ENCODE results near the gene SERPINA12. TPM values are rescaled to one million over a fixed set of nuclear protein-coding genes. Genes with fewer than 3 reads are reported as not detected.

Gene SERPINA12
- total and polyA plus RNA-seq, 2 of the 13 experiments (the other 11 are each of a cell fraction or from before 2014, with no cell fraction given), result 0.08 TPM; not detected in 1

DNA sequence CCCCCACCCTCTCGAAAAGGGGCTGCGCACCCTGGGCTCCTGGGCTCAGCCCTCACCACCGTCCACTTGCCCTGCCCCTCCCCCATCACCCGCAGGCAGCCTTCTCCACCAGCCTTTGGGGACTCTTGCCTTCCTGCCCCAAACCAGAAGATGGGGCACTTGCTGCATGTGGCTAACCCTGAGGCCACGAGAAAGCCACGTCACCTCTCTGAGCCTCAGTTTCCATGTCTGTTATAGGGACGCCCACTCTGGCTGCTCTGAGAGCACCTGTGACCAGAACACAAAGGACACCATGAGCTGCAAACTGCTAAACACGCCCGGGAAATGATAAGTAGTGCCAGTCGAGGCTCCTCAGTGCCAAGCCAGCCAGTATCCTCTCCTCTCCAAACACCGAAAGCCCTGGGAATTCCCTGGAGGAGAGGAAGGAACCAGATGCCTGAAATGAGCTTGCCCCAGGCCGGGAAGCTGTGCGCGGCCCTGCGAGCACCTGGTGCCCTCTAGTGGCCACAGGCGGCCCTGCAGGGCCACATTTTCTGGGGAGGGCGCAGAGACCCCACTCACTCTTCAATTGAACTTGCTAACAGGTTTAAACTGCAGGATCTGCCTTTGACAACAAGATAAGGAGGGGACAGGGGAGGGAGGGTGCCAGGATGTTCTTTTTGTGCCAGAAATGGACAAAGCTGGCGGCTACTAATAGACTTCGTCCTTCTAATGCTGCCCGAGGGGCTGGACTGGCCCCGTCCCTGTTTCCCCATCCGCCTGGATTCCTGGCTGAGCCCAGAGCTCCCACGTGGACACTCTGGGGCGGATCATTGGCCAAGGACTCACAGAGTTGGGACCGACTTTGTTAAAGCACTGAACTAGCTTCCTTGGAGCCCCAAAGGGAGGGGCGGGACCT lies 23.1 kb downstream of the SERPINA12 start:
- intact Hi-C loops (cut with micrococcal nuclease; ENCODE audit: unreplicated experiment) (loop anchor here (1.0 kb wide), 3 partner anchors 34 to 54 kb away; partner anchors contain the start of gene SERPINA11), in situ Hi-C loops (cut with HindIII; ENCODE audit: extremely low pct_ligation_motif_present, low pct_unique_long_range_greater_than_20kb) (loop anchor here (5.0 kb wide), 1 partner anchor 49 kb away; no protein-coding TSS in a partner anchor)
- peak overlapping the region; percentile 54 for H3K4me2 ChIP-seq (ENCODE audit: low read depth, low read length)
- no peaks in the 10 kb centered on the region for H3K9me3 ChIP-seq (ENCODE audit: low read length)
- peaks cover 30% of the 10 kb centered on the region for H3K79me2 ChIP-seq (ENCODE audit: insufficient read depth, low read length)
- 59% methylated on average over 18 of the region's 26 CpGs for WGBS (ENCODE audit: low lambda C conversion rate)
- H3K36me3 ChIP-seq (replicated peaks in 1 of 2; ENCODE audit: control insufficient read depth in 1 of 2, insufficient read depth in 2 of 2, low read length in 2 of 2), result peaks cover 4 to 12% of the 10 kb centered on the region in 2 experiments; a peak in 4 of 5 replicates
- ChIA-PET POLR2A (interaction anchor here (0.7 to 2.7 kb wide), 11 partner anchors 35 to 110 kb away, joined by 3 to 36 read pairs (median 3); partner anchors contain the start of gene SERPINA11), CTCF (ENCODE audit: low intra/inter-chr PET ratio, low total read pairs) (interaction anchor here (0.6 to 3.5 kb wide), 6 partner anchors 16 to 198 kb away, joined by 3 to 82 read pairs (median 6); no protein-coding TSS in a partner anchor)
- no TSS peak for BruUV-seq (replicated peaks)
- no peaks in the 10 kb centered on the region for H3K27me3 ChIP-seq (ENCODE audit: control insufficient read depth in 1 of 2, insufficient read depth in 2 of 2, low read length in 2 of 2)
- peak; percentile 62 for ATAC-seq
- peaks cover 92% of the 10 kb centered on the region for H3K4me1 ChIP-seq (ENCODE audit: insufficient read depth, low read length)
- H3K4me3 ChIP-seq (replicated peaks in 1 of 3; ENCODE audit: insufficient read depth in 1 of 3, low read depth in 2 of 3, low read length in 3 of 3), result peak overlapping the region in 1 of 3 experiments; percentile 30; a peak in 1 of 6 replicates
- DNase-seq (ENCODE audit: low spot score), result peak; percentile 48
- FAIRE-seq, result peak; percentile 39
- no peaks in the 10 kb centered on the region for H4K20me1 ChIP-seq (ENCODE audit: insufficient read depth, low read length)
- H3K27ac ChIP-seq (ENCODE audit: extremely low read length, insufficient read depth, low read length), result peak overlapping the region; percentile 32
- H2AFZ ChIP-seq (ENCODE audit: low read length), result no peak overlapping the region
- H3K9ac ChIP-seq (ENCODE audit: insufficient read depth, low read depth, low read length), result no peak overlapping the region; the same call in 1 of the 2 replicates
- TF ChIP-seq FOXA1 (IDR thresholded peaks at IDR 0.05), result no peak
- no peak for TF ChIP-seq FOXA1 (CRISPR knock-in tag; IDR thresholded peaks at IDR 0.05)
- no peak for TF ChIP-seq ZMAT3 (CRISPR knock-in tag; conservative IDR thresholded peaks at IDR 0.05)
- peak; percentile 37; the same call in 1 of the 2 replicates for TF ChIP-seq SALL1 (CRISPR knock-in tag; IDR thresholded peaks at IDR 0.05)
- TF ChIP-seq, protein P1, sequence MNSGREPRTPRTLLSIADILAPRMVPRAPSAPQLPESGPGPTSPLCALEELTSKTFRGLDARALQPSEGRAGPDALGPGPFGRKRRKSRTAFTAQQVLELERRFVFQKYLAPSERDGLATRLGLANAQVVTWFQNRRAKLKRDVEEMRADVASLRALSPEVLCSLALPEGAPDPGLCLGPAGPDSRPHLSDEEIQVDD (CRISPR knock-in tag; IDR thresholded peaks at IDR 0.05; ENCODE audit: borderline replicate concordance), result no peak; the same call in 1 of the 2 replicates
- TF ChIP-seq XRCC5 (optimal IDR thresholded peaks at IDR 0.05; ENCODE audit: low read length), result peak; percentile 36
- TF ChIP-seq MYC (CRISPR knock-in tag; IDR thresholded peaks at IDR 0.05; ENCODE audit: borderline replicate concordance), result no peak
- TF ChIP-seq, protein P2, sequence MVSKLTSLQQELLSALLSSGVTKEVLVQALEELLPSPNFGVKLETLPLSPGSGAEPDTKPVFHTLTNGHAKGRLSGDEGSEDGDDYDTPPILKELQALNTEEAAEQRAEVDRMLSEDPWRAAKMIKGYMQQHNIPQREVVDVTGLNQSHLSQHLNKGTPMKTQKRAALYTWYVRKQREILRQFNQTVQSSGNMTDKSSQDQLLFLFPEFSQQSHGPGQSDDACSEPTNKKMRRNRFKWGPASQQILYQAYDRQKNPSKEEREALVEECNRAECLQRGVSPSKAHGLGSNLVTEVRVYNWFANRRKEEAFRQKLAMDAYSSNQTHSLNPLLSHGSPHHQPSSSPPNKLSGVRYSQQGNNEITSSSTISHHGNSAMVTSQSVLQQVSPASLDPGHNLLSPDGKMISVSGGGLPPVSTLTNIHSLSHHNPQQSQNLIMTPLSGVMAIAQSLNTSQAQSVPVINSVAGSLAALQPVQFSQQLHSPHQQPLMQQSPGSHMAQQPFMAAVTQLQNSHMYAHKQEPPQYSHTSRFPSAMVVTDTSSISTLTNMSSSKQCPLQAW (CRISPR knock-in tag; IDR thresholded peaks at IDR 0.05), result peak; percentile 60; the same call in 1 of the 2 replicates
- TF ChIP-seq KDM3A (CRISPR knock-in tag; IDR thresholded peaks at IDR 0.05; ENCODE audit: low read depth), result 0 out of 2 replicates have a peak, but pooled peaks have one; percentile 55
- 0 out of 2 replicates have a peak, but pooled peaks have one; percentile 61 for TF ChIP-seq ZNF891 (CRISPR knock-in tag; IDR thresholded peaks at IDR 0.05)
- TF ChIP-seq FOSL2 (CRISPR knock-in tag; IDR thresholded peaks at IDR 0.05), result peak; percentile 40; the same call in 1 of the 2 replicates
- TF ChIP-seq RBM22 (optimal IDR thresholded peaks at IDR 0.05; ENCODE audit: low read length), result peak; percentile 23
- no peak for TF ChIP-seq ZBTB7B (CRISPR knock-in tag; IDR thresholded peaks at IDR 0.05)
- TF ChIP-seq ZNF75D (CRISPR knock-in tag; IDR thresholded peaks at IDR 0.05; ENCODE audit: borderline replicate concordance), result no peak
- TF ChIP-seq SMC3 (IDR thresholded peaks at IDR 0.05; ENCODE audit: low read length), result peak; percentile 78; the same call in 1 of the 2 replicates
- no peak for TF ChIP-seq EEA1 (CRISPR knock-in tag; IDR thresholded peaks at IDR 0.05; ENCODE audit: borderline replicate concordance)
- TF ChIP-seq PRPF4 (IDR thresholded peaks at IDR 0.05; ENCODE audit: low read depth, low read length, poor library complexity, severe bottlenecking), result peak; percentile 70
- TF ChIP-seq TOE1 (CRISPR knock-in tag; IDR thresholded peaks at IDR 0.05), result no peak
- TF ChIP-seq, protein P3, sequence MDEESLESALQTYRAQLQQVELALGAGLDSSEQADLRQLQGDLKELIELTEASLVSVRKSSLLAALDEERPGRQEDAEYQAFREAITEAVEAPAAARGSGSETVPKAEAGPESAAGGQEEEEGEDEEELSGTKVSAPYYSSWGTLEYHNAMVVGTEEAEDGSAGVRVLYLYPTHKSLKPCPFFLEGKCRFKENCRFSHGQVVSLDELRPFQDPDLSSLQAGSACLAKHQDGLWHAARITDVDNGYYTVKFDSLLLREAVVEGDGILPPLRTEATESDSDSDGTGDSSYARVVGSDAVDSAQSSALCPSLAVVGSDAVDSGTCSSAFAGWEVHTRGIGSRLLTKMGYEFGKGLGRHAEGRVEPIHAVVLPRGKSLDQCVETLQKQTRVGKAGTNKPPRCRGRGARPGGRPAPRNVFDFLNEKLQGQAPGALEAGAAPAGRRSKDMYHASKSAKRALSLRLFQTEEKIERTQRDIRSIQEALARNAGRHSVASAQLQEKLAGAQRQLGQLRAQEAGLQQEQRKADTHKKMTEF (CRISPR knock-in tag; IDR thresholded peaks at IDR 0.05), result peak; percentile 40; the same call in 1 of the 2 replicates
- TF ChIP-seq CENPX (CRISPR knock-in tag; IDR thresholded peaks at IDR 0.05), result no peak

Measured in HepG2 (cell line).